ENCODE measurements around the gene VWA5A.

The VWA5A gene

GRCh38 chr11:124077266-124077665 is 38.0 kb upstream of the VWA5A start:
- no peak overlapping the region for H3K4me3 ChIP-seq (ENCODE audit: low read depth, low read length)
- no peak for TF ChIP-seq CTCF (IDR thresholded peaks at IDR 0.05; ENCODE audit: low read depth, low read length)
- TF ChIP-seq MAX (IDR thresholded peaks at IDR 0.05; ENCODE audit: low read depth, low read length): no peak
- no peak for TF ChIP-seq POLR2A (IDR thresholded peaks at IDR 0.05; ENCODE audit: extremely low read depth, insufficient read length)
- TF ChIP-seq MYC (IDR thresholded peaks at IDR 0.05; ENCODE audit: low read depth, low read length): no peak
- no peak for DNase-seq (ENCODE audit: low read depth)

GRCh38 chr11:124078591-124078990 is 36.7 kb upstream of the VWA5A start:
- no peak overlapping the region for H3K4me3 ChIP-seq (ENCODE audit: low read depth, low read length)
- TF ChIP-seq MYC (IDR thresholded peaks at IDR 0.05; ENCODE audit: low read depth, low read length) (no peak), MAX (IDR thresholded peaks at IDR 0.05; ENCODE audit: low read depth, low read length) (no peak), POLR2A (IDR thresholded peaks at IDR 0.05; ENCODE audit: extremely low read depth, insufficient read length) (no peak), CTCF (IDR thresholded peaks at IDR 0.05; ENCODE audit: low read depth, low read length) (no peak)

GRCh38 chr11:124079631-124080326 is 35.5 kb upstream of the VWA5A start:
- TF ChIP-seq MAX (IDR thresholded peaks at IDR 0.05; ENCODE audit: low read depth, low read length): no peak
- TF ChIP-seq MYC (IDR thresholded peaks at IDR 0.05; ENCODE audit: low read depth, low read length): no peak
- no peak for TF ChIP-seq CTCF (IDR thresholded peaks at IDR 0.05; ENCODE audit: low read depth, low read length)
- no peak for TF ChIP-seq POLR2A (IDR thresholded peaks at IDR 0.05; ENCODE audit: extremely low read depth, insufficient read length)
- DNase-seq (ENCODE audit: low read depth): no peak
- H3K4me3 ChIP-seq (ENCODE audit: low read depth, low read length): no peak overlapping the region

More at GRCh38 chr11:124078591-124078990, 36.7 kb upstream of the VWA5A start:
- no peak for DNase-seq (ENCODE audit: low read depth)

- TF ChIP-seq CTCF (IDR thresholded peaks at IDR 0.05; ENCODE audit: low read depth, low read length) (no peak), MAX (IDR thresholded peaks at IDR 0.05; ENCODE audit: low read depth, low read length) (no peak), POLR2A (IDR thresholded peaks at IDR 0.05; ENCODE audit: extremely low read depth, insufficient read length) (no peak), MYC (IDR thresholded peaks at IDR 0.05; ENCODE audit: low read depth, low read length) (no peak)
- no peak overlapping the region for H3K4me3 ChIP-seq (ENCODE audit: low read depth, low read length)
- no peak for DNase-seq (ENCODE audit: low read depth)
These were observed 34.8 kb upstream of the VWA5A start for GRCh38 chr11:124080327-124081001.

- no peak overlapping the region for H3K4me3 ChIP-seq (ENCODE audit: low read depth, low read length)
- TF ChIP-seq MYC (IDR thresholded peaks at IDR 0.05; ENCODE audit: low read depth, low read length): no peak
- TF ChIP-seq MAX (IDR thresholded peaks at IDR 0.05; ENCODE audit: low read depth, low read length): no peak
- TF ChIP-seq CTCF (IDR thresholded peaks at IDR 0.05; ENCODE audit: low read depth, low read length): no peak
- no peak for TF ChIP-seq POLR2A (IDR thresholded peaks at IDR 0.05; ENCODE audit: extremely low read depth, insufficient read length)
- DNase-seq (ENCODE audit: low read depth): no peak
These were observed 33.8 kb upstream of the VWA5A start for GRCh38 chr11:124081483-124081882.
